HepG2 (cell line): ENCODE data around the gene OPN1SW.

ENCODE experiments used
- ARID3A ChIP-seq: IDR thresholded peaks from 2 replicates; pipeline ENCODE4 v1.6.1; 2012; ENCODE audit warnings: low read depth, low read length, improper control_type of control experiment
- CTCF ChIP-seq: sonication (generic); formaldehyde crosslinking; IDR thresholded peaks from 2 replicates; pipeline ENCODE4 v1.5.0; 2020; ENCODE audit warnings: mild to moderate bottlenecking, missing genetic modification reagents, moderate library complexity
- DZIP1 ChIP-seq: sonication (generic); formaldehyde crosslinking; IDR thresholded peaks from 2 replicates; pipeline ENCODE4 v1.5.0; 2020; ENCODE audit warnings: mild to moderate bottlenecking, missing genetic modification reagents
- RNF2 ChIP-seq: fragments of 450-650 bp; conservative IDR thresholded peaks from 2 replicates; pipeline ENCODE4 v1.6.1; 2016; ENCODE audit warnings: low read depth
- ZBTB33 ChIP-seq: sonication (generic); formaldehyde crosslinking; IDR thresholded peaks from 2 replicates; pipeline ENCODE4 v1.4.0; 2020; ENCODE audit warnings: missing genetic modification reagents
- ZBTB43 ChIP-seq: sonication (generic); formaldehyde crosslinking; conservative IDR thresholded peaks from 2 replicates; pipeline ENCODE4 v1.4.0; 2020; ENCODE audit warnings: missing genetic modification reagents
- ZFX ChIP-seq: sonication (generic); formaldehyde crosslinking; IDR thresholded peaks from 2 replicates; pipeline ENCODE4 v1.4.0; 2020; ENCODE audit warnings: mild to moderate bottlenecking, low read depth, missing genetic modification reagents, moderate library complexity
- ZNF12 ChIP-seq: sonication (generic); formaldehyde crosslinking; IDR thresholded peaks from 2 replicates; pipeline ENCODE4 v1.5.0; 2020; ENCODE audit warnings: missing genetic modification reagents
- ZNF3 ChIP-seq: IDR thresholded peaks from 2 replicates; pipeline ENCODE4 v1.7.0; 2017; ENCODE audit warnings: inconsistent platforms

- no peak for TF ChIP-seq CTCF
- TF ChIP-seq ARID3A = no peak
- TF ChIP-seq ZNF12 (CRISPR knock-in tag) = no peak
- TF ChIP-seq ZNF3 (CRISPR knock-in tag) = no peak
- no peak for TF ChIP-seq DZIP1 (CRISPR knock-in tag)
- no peak for TF ChIP-seq ZFX (CRISPR knock-in tag)
- no peak for TF ChIP-seq RNF2
- TF ChIP-seq ZBTB33 (CRISPR knock-in tag) = no peak
- TF ChIP-seq ZBTB43 (CRISPR knock-in tag) = no peak
Observed at GRCh38 chr7:128759242-128759641, 16.4 kb downstream of the OPN1SW start.
